Cerebellar nuclear complex (tissue), 1 donor: ENCODE data around the gene ACTG1.
"Not testable (repeated sequence)": the region's sequence is repeated elsewhere in the genome, so short reads cannot be mapped to it uniquely, and the experiment has no call there.

Experiments used
- DNase-seq, 2 experiments: peaks; one replicate each; lab custom pipeline; 2025; lab: John Stamatoyannopoulos, UW

ACTG1 gene

GRCh38 chr17:81533339-81534141 lies 20.9 kb upstream of the ACTG1 start:
- DNase-seq = no peak

DNA sequence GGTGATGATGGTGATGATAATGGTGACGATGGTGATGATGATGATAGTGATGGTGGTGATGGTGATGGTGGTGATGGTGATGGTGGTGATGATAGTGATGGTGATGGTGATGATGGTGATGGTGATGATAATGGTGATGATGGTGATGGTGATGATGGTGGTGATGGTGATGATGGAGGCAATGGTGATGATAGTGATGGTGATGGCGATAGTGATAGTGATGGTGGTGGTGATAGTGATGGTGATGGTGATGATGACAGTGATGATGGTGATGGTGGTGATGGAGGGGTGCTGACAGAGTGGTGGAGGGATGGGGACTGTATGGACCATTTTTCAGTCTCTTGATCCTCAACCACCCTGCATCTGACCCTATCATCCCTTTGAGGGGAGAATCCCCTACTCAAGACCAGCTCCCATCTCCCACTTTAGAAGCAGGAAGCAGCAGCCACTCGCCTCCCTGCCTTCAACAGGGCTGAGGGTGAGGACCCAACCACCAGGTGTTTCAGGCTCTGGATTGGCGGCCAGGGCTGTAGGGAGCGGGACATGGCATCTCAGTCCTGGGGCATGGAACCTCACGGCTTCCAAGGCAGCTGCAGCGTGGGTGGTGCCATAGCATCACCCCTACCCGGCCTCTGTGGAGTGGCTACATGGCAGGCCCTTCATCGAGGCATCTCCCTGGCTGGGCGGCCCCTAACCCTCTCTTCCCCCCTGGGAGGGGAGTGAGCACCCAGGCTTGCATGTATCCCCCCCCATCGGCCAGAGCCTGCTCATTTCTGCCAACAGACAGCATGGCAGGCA lies 20.1 kb upstream of the ACTG1 start:
- no peak for DNase-seq

DNA sequence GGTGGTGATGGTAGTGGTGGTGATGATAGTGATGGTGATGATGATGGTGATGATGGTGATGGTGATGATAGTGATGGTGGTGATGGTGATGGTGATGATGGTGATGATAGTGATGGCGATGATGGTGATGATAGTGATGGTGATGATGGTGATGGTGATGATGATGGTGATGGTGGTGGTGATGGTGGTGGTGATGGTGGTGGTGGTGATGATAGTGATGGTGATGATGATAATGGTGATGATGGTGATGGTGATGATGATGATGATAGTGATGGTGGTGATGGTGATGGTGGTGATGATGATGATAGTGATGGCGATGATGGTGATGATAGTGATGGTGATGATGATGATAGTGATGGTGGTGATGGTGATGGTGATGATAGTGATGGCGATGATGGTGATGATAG lies 19.4 kb upstream of the ACTG1 start:
- not testable (repeated sequence) for DNase-seq

- not testable (repeated sequence) for DNase-seq
These were observed 18.4 kb upstream of the ACTG1 start for GRCh38 chr17:81531013-81531412.

DNA sequence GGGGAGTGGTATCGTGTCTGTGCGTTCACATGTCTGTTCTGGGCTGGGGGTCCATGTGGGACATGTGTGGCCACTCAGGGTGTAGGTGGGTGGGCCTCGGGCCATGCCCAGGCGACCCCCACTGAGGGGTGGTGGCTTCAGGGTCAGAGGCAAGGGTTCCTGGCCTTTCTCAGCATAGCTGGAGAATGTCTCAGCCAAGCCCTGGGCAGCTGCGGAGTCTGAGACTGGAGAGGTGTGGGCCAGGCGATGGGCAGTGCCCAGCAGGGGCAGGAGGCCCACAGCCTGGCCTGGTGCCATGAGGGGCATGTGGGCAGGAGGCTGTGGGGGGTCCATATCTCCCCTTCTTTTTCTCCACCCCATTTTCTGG lies 16.8 kb upstream of the ACTG1 start:
- DNase-seq = no peak

DNA sequence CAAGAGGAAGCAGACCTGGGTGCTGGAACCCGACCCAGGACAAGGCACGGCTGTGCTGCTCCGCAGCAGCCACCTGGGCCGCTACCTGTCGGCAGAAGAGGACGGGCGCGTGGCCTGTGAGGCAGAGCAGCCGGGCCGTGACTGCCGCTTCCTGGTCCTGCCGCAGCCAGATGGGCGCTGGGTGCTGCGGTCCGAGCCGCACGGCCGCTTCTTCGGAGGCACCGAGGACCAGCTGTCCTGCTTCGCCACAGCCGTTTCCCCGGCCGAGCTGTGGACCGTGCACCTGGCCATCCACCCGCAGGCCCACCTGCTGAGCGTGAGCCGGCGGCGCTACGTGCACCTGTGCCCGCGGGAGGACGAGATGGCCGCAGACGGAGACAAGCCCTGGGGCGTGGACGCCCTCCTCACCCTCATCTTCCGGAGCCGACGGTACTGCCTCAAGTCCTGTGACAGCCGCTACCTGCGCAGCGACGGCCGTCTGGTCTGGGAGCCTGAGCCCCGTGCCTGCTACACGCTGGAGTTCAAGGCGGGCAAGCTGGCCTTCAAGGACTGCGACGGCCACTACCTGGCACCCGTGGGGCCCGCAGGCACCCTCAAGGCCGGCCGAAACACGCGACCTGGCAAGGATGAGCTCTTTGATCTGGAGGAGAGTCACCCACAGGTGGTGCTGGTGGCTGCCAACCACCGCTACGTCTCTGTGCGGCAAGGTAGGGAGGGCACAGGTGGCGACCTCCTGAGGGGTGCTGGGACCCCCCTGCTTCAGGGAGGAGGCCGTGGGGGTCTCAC lies 16.2 kb upstream of the ACTG1 start:
- no peak for DNase-seq

DNA sequence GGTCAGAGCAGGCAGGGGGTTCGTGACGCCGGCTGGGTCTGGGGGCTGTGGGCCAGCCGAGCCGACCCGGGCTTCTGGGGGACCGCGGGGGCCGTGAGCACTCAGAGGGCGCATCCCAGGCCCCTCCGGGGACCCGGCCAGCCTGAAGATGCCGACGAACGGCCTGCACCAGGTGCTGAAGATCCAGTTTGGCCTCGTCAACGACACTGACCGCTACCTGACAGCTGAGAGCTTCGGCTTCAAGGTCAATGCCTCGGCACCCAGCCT lies 15.7 kb upstream of the ACTG1 start:
- DNase-seq = no peak

DNA sequence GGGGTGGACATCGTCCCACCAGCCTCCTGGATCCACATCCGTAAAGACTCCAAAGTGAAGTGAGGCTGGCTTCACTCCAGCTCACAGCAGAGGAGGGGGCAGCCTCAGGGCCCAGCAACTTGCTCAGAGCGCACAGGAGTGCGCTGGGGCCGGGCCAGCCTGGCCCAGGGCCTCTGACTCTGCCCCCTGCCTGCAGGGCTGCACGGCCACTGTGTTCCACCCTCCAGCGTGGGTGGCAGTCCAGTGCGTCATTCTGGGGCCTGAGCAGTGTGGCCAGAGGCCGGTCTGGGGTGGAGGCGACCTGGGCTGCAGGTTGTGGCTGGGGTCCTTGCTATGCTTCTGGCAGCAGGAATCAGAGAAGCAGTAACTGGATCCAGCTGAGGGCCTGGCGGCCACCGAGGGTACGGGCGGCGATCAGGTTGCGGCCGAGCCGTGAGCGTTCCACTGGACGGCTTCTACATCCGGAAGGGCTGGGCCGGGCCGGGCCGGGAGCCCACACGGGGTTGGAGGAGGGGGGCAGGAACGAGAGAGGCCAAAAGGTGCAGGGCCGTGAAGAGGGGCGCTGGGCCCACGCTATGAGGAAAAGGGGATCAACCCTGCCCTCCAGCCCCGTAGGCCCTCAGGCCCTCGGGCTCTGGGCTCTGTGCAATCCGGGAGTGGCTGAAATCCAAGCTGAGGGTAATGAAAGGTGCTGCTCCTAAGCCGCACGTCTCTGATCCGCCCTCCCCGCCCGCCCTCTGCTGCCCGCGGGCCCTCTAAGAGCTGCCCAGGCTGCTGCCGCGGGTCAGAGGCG lies 15.2 kb upstream of the ACTG1 start, which contains the start of gene FSCN2:
Gene FSCN2, plus strand, starts transcription at position 787 of the 793 bp plus-strand sequence. CDS start 155 bp downstream, outside the sequence.
- no peak for DNase-seq

- DNase-seq = no peak
These were observed 14.3 kb upstream of the ACTG1 start for GRCh38 chr17:81526662-81527571.

DNA sequence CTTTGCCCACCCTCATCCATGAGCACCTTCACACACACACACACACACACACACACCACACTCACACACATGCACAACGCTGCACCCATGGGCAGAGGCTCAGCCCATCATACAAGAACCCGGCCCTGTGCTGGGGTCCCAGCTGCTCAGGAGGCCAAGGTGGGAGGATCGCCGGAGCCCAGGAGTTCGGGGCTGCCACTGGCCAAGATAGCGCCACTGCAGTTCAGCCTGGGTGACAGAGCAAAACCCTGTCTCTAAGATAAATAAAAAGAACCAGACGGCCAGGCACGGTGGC lies 12.2 kb upstream of the ACTG1 start:
- DNase-seq = no peak

DNA sequence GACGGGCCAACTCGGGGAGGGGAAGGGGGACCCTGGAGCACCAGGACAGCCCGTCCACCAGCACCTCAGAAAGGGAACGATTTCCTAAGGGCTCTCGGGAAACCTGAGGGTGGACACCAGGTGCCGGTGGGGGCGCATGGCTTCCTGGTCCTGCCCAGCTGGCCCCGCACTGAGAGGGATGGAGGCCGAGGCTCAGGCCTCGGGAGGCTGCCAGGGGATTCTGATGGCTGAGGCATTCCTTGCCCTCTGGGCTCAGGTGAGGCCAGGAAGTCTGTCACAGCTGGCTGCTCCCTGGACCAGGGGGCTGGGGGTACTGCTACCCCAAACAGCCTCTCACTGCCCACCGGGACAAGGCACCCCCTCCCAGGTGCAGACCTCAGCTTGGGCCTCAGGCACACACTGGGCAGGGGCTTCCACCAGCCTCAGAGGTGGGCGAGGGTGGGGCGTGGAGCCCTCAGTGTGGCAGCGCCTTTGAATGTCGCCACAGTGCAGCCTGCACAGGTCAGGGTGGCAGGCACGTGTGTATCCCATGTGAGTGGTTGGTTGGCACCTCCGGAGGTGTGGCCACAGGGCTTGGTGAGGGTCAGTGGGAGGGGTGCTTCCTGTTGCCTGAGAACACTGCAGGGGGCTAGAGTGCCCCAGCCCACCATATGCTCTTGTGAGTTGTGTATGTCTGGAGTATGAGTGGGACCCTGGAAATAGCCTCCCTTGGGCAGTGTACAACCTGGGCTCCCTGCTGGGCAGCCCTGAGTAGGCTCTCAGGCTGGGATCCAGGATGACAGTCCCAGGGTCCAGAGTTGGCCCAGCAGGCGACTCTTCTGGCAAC lies 11.7 kb upstream of the ACTG1 start:
- no peak for DNase-seq

DNA sequence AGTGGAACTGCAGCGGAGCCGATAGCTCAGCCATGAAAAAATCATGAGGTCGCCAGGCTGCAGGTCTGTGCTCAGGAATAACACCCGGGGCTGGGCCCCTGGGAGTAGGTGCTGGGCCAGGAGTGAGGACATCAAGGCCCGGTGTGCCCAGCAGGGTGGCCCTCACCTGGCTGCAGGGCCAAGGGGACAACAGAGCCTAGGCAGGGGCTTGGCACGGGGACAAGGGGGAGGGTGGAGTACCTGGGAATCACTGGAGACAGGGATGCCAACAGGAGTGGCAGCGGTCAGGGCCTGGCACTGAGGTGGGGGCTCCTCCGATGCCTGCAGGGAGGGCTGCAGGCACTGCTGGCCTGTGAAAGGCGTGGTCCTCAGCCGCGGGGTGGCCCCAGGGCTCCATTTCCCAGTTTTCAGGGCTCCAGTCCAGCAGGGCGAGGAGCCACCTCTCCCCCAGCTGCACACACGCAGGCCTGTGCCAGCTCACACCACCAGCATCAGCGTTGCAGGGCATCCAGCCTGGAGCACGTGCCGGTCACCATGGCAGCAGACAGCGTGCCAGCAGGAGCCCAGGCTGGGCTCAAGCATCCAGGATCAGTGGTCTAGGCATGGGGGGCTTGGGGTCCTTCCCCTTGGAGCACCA lies 10.9 kb upstream of the ACTG1 start:
- DNase-seq = no peak

GRCh38 chr17:81522491-81523401 lies 10.1 kb upstream of the ACTG1 start:
- DNase-seq = no peak

DNA sequence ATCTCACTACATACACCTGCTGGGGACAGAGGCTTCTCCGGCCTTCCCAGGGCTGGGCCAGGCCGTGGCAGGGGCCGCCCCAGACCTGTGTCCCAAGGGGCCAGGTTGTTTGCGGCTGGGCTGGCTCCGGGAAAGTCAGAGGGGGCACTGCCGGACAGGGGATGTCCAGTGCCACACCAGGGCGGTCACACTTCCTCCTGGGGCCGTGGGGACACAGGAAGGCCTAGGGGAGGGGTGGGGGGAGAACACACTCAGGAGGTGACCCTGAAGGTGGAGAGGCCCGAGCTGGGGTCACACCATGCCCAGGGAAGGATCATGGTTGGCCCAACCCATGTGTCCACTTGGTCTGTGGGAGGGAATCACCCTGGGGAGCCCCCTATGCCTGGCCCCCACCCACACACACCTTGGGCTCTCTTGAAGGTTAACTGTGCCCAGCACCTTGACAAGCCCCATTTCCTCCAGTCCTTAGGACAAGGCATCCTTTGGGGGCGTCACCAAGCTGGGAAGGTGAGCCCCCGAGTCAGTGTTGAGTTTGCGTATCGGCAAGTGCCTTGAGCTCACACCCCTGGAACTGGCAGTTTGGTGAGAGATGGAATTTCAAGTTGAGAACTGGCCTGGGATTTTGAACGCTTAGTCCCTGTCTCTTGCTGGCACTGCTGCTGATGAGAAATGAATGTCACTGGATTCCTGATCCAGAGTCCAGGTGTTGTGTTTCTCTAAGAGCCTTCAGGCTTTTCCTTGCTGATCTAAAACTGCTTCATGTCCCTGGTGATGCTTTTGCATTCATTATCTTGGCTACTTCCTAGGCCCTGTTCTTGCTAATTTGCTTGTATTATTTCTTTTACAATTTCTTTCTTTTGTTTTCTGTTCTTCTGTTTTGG lies 7.7 kb upstream of the ACTG1 start:
- no peak for DNase-seq

DNA sequence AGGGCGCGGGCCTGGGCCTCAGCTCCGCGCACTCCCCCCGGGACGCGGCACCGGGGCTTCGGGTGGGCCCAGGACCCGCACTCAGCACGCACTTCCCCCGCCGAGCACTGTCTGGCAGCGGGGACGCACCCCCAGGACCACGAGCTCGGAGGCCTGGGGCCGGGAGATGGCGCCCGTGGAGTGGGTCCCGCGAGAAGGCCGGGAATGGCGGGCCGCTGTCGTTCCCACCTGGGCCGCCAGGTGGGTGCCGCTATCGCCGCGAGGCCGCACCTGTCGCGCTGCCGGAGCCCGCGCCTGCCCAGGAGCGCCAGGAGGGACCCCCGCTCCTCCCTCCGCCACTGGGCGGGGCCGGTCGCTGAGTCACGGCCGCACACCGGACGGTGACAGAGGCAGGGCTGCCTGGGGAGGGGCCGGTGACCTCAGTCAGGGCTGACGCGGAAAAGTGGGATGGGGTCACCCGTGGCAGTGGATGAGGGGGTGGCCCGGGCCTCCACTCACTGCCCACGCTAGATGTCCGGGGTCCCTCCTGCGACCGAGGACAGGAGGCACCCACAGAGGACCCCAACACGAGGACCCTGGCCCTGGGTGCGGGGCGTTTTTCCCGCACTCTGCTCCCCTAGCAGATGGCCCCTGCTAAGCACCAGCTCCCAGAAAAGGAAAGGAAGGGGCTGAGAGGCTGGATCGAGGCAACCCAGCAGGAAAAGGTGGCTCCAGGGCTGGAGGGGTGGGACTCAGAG lies 6.9 kb upstream of the ACTG1 start:
- no peak for DNase-seq

DNA sequence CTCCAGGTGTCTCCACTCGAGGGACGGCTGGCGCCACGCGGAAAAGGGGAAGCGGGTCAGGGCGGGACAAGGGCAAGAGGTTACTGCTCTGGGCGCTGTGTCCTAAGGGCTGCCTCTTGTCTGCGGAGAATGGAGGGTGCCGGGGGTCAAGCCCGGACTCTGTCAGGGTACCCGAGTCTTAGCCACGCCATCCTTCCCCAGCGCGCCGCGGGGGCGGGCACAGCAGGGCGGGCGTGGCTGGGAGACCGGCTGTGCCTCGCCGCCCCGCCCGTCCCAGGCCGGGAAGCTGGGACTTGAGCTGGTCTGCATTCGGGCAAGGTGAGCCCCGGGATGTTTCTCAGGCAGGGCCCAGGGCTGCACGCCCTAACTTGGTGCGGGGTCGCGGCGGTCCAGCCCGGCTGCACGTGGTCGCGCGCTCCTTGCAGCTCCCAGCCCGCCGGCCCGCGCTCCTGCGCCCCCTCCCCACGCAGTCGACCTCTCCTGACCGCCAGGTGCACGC lies 6.2 kb upstream of the ACTG1 start:
- no peak for DNase-seq
